ENCODE data around the gene SYT2. TPM values are rescaled to one million over a fixed set of nuclear protein-coding genes. Genes with fewer than 3 reads are reported as not detected.
"Not testable (repeated sequence)": the region's sequence is repeated elsewhere in the genome, so short reads cannot be mapped to it uniquely, and the experiment has no call there.

Gene SYT2
- total and polyA plus RNA-seq, 9 of the 15 experiments (the other 6 are each of a cell fraction or from before 2014, with no cell fraction given), result not detected

GRCh38 chr1:202613571-202613970 is 96.7 kb downstream of the SYT2 start:
- ChIA-PET CTCF (ENCODE audit: low intra/inter-chr PET ratio) (no interaction called here), POLR2A (interaction anchor here (0.6 to 0.9 kb wide), 2 partner anchors 103 to 106 kb away, joined by 5 read pairs; no protein-coding TSS in a partner anchor)
- WGBS (ENCODE audit: insufficient coverage, low coverage, missing lambda C conversion rate), result 4% methylated on average over 4 of the region's 4 CpGs
- no peak for TF ChIP-seq ZSCAN32 (CRISPR knock-in tag; IDR thresholded peaks at IDR 0.05)
- no peak for TF ChIP-seq TCF15 (CRISPR knock-in tag; IDR thresholded peaks at IDR 0.05)
- no peak for TF ChIP-seq CEBPB (tag; IDR thresholded peaks at IDR 0.05)
- TF ChIP-seq ZBTB5 (IDR thresholded peaks at IDR 0.05), result no peak
- H3K4me2 ChIP-seq (ENCODE audit: insufficient read depth, low read length), result no peak overlapping the region
- no peak overlapping the region for H3K27ac ChIP-seq (ENCODE audit: extremely low read depth, low read depth, low read length)
- no peak for ATAC-seq
- no peak for FAIRE-seq
- in situ Hi-C loops (cut with MboI), result no loop called here
- BruUV-seq (replicated peaks), result no TSS peak
- H2AFZ ChIP-seq (ENCODE audit: low read depth, low read length), result no peak overlapping the region
- H3K9me1 ChIP-seq (ENCODE audit: control insufficient read depth, insufficient read depth, low read length), result no peaks in the 10 kb centered on the region
- intact Hi-C loops (cut with micrococcal nuclease), result no loop called here
- no peak overlapping the region for H3K9ac ChIP-seq (ENCODE audit: insufficient read depth in 1 of 2, low read depth in 2 of 2, low read length in 2 of 2)
- DNase-seq (ENCODE audit: extremely low read depth in 1 of 4, low spot score in 3 of 4), result no peak
- no peaks in the 10 kb centered on the region for H3K4me1 ChIP-seq (replicated peaks in 1 of 2; ENCODE audit: control insufficient read depth in 2 of 2, insufficient read depth in 2 of 2, low read length in 2 of 2)
- H3K4me3 ChIP-seq, result no peak overlapping the region
- peaks cover 7 to 50% of the 10 kb centered on the region in 2 experiments; a peak in 3 of 5 replicates for H3K27me3 ChIP-seq (ENCODE audit: control insufficient read depth in 2 of 2, insufficient read depth in 2 of 2, low read length in 2 of 2)
- H3K79me2 ChIP-seq (ENCODE audit: control insufficient read depth, insufficient read depth, low read length), result no peaks in the 10 kb centered on the region
- no peaks in the 10 kb centered on the region for H4K20me1 ChIP-seq (replicated peaks; ENCODE audit: control insufficient read depth, insufficient read depth, low read length)
- no peaks in the 10 kb centered on the region for H3K9me3 ChIP-seq (replicated peaks; ENCODE audit: control insufficient read depth, insufficient read depth, low read depth, low read length)
- no peaks in the 10 kb centered on the region for H3K36me3 ChIP-seq (ENCODE audit: control insufficient read depth, insufficient read depth, low read length)

GRCh38 chr1:202612036-202612435 is 98.2 kb downstream of the SYT2 start:
- H2AFZ ChIP-seq (ENCODE audit: low read depth, low read length); in situ Hi-C loops (cut with MboI); CTCF ChIA-PET (ENCODE audit: low intra/inter-chr PET ratio); ATAC-seq; H3K27ac ChIP-seq (ENCODE audit: extremely low read depth, low read depth, low read length); H3K9me3 ChIP-seq (replicated peaks; ENCODE audit: control insufficient read depth, insufficient read depth, low read depth, low read length); H3K9me1 ChIP-seq (ENCODE audit: control insufficient read depth, insufficient read depth, low read length); H3K36me3 ChIP-seq (ENCODE audit: control insufficient read depth, insufficient read depth, low read length); intact Hi-C loops (cut with micrococcal nuclease); POLR2A ChIA-PET; H3K4me1 ChIP-seq (replicated peaks in 1 of 2; ENCODE audit: control insufficient read depth in 2 of 2, insufficient read depth in 2 of 2, low read length in 2 of 2); FAIRE-seq; H4K20me1 ChIP-seq (replicated peaks; ENCODE audit: control insufficient read depth, insufficient read depth, low read length); H3K4me2 ChIP-seq (ENCODE audit: insufficient read depth, low read length); BruUV-seq (replicated peaks); H3K9ac ChIP-seq (ENCODE audit: insufficient read depth in 1 of 2, low read depth in 2 of 2, low read length in 2 of 2); H3K4me3 ChIP-seq; H3K79me2 ChIP-seq (ENCODE audit: control insufficient read depth, insufficient read depth, low read length); DNase-seq (ENCODE audit: extremely low read depth in 1 of 4, low spot score in 3 of 4): not testable (repeated sequence)
- WGBS (ENCODE audit: insufficient coverage, low coverage, missing lambda C conversion rate), result 1% methylated on average over 3 of the region's 3 CpGs
- peaks cover 7 to 40% of the 10 kb centered on the region in 2 experiments; a peak in 3 of 5 replicates for H3K27me3 ChIP-seq (ENCODE audit: control insufficient read depth in 2 of 2, insufficient read depth in 2 of 2, low read length in 2 of 2)
